NB4 (cell line): Measurements from ENCODE around the gene PAX8.

Source experiments
- DNase-seq: peaks from one replicate; pipeline ENCODE4 v3.0.0; 2010; ENCODE audit warnings: low read depth
- H3K4me3 ChIP-seq: one replicate; pipeline ENCODE4 v1.5.1; 2011; ENCODE audit warnings: mild to moderate bottlenecking, low read depth, low read length, moderate library complexity
- MYC ChIP-seq: IDR thresholded peaks from 2 replicates; pipeline ENCODE4 v1.6.1; 2011; ENCODE audit warnings: low read depth, low read length
- POLR2A ChIP-seq: IDR thresholded peaks from 2 replicates; pipeline ENCODE4 v1.6.1; 2011; ENCODE audit warnings: mild to moderate bottlenecking; ENCODE audit not compliant: insufficient read length; ENCODE audit errors: extremely low read depth
- TF ChIP-seq, protein P1 (sequence below): IDR thresholded peaks from 2 replicates; pipeline ENCODE4 v1.6.1; 2011; ENCODE audit warnings: low read depth, low read length
- TF ChIP-seq, protein P2 (sequence below): IDR thresholded peaks from one replicate; pipeline ENCODE4 v1.5.1; 2012; ENCODE audit warnings: low read depth, low read length

Gene PAX8

DNA sequence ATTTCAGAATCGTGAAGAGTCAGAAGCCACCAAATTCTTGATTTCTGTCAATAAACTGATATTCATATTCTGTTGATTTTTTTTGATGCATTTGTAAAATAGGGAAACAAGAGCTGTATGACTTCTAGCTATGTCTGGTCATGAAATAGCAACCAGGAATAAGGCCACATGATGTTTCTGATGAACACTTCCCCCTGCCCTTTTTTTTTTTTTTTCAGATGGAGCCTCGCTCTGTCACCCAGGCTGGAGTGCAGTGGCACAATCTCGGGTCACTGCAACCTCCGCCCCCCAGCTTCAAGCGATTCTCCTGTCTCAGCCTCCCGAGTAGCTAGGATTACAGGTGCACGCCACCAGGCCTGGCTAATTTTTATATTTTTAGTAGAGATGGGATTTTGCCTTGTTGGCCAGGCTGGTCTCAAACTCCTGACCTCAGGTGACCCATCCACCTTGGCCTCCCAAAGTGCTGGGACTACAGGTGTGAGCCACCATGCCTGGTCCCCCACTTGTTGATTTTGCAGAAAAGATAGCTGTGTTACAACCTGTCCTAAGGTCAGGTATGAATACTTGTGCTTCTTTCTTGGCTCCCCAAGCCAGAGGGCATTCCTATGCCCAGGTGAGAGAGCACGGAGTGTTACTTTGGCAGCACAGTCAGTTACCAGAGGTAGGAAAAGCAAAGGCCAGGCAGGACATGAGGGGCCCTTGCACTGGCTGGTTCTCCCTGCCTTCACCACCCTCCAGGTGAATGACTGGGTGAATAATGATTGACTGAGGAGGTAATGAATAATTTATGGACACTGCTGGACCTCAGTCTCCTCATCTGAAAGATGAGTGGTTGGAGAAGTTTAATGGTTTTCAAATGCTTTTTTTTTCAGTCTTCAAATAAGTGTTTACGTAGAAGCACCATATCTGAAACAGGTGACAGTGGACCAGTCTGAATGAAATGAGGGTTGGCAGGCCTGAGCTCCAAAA, 39.6 kb downstream of the PAX8 start:
- H3K4me3 ChIP-seq: no peak overlapping the region
- no peak for TF ChIP-seq POLR2A
- TF ChIP-seq, protein P1, sequence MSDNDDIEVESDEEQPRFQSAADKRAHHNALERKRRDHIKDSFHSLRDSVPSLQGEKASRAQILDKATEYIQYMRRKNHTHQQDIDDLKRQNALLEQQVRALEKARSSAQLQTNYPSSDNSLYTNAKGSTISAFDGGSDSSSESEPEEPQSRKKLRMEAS: no peak
- no peak for DNase-seq

DNA sequence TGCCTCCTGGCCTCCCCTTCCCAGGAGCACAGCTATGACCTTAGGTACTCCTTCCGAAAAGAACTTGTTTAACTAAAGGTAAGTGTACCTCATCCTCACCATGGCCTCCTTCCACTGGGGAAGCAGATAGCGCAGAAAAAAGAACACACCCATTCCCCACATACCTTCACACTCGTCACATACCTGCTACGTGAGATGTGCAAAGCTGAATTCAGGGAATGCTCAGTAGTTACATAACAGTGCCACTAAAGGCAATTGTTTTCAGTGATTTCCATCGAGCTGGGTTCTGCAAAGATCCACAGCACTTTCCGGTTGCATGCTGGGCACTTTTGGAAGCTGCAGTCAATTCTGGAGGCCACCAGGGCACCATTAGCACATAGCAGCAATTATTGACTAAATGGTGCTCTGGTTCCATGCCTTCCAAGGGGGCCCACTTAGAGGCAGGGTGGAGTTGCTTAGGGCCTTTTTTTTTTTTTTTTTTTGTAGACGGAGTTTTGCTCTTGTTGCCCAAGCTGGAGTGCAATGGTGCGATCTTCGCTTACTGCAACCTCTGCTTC, 41.0 kb downstream of the PAX8 start:
- H3K4me3 ChIP-seq: peak overlapping the region; percentile 74
- TF ChIP-seq POLR2A (no peak), MYC (no peak)
- TF ChIP-seq, protein P1: no peak
- TF ChIP-seq, protein P2, sequence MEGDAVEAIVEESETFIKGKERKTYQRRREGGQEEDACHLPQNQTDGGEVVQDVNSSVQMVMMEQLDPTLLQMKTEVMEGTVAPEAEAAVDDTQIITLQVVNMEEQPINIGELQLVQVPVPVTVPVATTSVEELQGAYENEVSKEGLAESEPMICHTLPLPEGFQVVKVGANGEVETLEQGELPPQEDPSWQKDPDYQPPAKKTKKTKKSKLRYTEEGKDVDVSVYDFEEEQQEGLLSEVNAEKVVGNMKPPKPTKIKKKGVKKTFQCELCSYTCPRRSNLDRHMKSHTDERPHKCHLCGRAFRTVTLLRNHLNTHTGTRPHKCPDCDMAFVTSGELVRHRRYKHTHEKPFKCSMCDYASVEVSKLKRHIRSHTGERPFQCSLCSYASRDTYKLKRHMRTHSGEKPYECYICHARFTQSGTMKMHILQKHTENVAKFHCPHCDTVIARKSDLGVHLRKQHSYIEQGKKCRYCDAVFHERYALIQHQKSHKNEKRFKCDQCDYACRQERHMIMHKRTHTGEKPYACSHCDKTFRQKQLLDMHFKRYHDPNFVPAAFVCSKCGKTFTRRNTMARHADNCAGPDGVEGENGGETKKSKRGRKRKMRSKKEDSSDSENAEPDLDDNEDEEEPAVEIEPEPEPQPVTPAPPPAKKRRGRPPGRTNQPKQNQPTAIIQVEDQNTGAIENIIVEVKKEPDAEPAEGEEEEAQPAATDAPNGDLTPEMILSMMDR: no peak

DNA sequence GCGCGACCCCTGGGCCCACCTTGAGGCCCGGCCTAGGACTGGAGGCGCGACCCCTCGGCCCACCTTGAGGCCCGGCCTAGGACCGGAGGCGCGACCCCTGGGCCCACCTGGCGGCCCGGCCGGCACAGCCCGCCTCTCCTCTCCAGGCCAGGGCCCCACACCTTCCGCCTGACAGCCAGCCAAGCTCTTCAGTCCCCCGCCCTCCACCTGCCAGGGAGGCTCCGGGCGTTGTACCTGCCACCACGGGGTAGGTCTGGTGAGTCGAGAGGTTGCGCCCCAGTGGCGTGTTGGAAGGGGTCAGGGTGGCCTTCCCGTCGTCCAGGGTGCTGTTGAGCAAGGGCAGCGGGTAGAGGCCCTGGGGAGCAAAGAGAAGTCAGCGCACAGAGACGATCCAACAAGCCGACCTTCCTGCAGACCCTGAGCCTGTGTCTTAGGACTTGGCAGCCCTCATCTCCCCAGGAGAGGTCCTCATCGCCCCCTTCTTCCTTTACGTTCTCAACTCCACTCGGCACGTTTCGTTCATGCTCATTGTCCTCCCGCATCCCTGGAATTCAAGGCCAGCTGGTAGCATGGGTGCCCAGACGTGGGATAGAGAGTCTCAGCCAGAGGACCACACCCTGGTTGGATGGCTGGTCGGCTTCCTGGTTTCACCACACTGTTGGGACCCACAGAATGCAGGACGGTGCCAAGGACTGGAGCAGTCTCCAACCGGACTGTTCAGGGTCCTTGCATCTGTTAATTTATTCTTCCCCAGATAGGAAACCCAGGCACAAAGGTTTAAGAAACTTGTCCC, 42.2 kb downstream of the PAX8 start:
- TF ChIP-seq, protein P2: no peak
- TF ChIP-seq POLR2A (no peak), MYC (no peak)
- TF ChIP-seq, protein P1: no peak

More for the DNA sequence above, 41.0 kb downstream of the PAX8 start:
- DNase-seq: no peak

DNA sequence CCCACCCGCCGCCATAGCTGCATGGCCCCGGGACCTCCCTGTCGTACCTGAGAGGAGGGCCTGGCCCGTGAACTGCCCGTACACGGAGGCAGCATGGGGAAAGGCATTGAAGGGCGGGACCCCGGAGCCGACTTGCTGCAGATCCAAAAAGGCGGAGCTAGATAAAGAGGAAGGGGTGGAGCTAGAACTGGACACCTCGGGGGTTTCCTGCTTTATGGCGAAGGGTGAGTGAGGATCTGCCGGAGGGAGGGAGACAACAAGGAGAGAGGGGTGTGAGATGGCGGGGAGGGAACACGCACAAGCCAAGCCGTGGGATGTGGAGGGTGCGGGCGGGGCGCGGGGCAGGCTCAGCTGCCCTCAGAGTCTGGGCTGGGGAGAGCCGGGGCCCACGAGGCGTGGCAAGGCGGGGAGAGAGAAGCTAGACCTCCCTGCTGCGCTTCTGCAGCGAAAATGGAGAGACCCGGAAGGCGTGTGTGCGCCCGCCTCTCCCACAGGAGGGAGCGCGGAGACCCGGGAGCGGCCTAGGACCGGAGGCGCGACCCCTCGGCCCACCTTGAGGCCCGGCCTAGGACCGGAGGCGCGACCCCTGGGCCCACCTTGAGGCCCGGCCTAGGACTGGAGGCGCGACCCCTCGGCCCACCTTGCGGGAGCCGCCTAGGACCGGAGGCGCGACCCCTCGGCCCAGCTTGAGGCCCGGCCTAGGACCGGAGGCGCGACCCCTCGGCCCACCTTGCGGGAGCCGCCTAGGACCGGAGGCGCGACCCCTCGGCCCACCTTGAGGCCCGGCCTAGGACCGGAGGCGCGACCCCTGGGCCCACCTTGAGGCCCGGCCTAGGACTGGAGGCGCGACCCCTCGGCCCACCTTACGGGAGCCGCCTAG, 43.1 kb downstream of the PAX8 start:
- TF ChIP-seq, protein P1: peak; percentile 47
- peak; percentile 91 for TF ChIP-seq POLR2A
- H3K4me3 ChIP-seq: peak overlapping the region; percentile 78
- DNase-seq: peak; percentile 96

More for the DNA sequence above, 42.2 kb downstream of the PAX8 start:
- H3K4me3 ChIP-seq: peak overlapping the region; percentile 74
- peak; percentile 55 for DNase-seq

DNA sequence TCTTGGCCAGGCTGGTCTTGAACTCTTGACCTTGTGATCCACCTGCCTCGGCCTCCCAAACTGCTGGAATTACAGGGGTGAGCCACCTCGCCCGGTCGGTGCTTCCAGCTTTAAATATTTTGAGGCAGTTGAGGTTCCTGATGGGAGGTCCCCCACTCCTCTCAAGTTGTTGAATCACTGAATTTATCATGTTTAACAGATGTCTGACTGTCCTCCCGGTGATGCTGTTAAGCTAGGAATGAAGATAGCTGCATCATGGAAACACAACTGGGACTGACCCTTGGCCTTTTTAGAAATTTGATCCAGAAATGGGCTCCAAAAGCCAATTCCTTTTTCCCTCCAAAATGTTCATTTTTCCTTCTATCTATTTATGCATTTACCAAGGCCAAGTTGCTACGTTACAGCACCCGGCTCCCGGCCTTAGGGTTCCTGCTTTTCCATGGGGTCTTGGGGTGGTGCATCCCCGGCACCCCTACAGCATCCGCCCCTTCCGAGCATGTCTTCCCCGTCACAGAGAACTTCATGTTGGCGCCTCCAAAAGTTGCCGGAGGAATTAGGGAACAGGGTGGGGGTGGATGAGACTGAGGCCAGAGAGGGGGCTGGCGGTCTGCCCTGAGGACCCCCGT, 43.9 kb downstream of the PAX8 start:
- peak overlapping the region; percentile 78 for H3K4me3 ChIP-seq
- TF ChIP-seq, protein P1: no peak
- DNase-seq: no peak

DNA sequence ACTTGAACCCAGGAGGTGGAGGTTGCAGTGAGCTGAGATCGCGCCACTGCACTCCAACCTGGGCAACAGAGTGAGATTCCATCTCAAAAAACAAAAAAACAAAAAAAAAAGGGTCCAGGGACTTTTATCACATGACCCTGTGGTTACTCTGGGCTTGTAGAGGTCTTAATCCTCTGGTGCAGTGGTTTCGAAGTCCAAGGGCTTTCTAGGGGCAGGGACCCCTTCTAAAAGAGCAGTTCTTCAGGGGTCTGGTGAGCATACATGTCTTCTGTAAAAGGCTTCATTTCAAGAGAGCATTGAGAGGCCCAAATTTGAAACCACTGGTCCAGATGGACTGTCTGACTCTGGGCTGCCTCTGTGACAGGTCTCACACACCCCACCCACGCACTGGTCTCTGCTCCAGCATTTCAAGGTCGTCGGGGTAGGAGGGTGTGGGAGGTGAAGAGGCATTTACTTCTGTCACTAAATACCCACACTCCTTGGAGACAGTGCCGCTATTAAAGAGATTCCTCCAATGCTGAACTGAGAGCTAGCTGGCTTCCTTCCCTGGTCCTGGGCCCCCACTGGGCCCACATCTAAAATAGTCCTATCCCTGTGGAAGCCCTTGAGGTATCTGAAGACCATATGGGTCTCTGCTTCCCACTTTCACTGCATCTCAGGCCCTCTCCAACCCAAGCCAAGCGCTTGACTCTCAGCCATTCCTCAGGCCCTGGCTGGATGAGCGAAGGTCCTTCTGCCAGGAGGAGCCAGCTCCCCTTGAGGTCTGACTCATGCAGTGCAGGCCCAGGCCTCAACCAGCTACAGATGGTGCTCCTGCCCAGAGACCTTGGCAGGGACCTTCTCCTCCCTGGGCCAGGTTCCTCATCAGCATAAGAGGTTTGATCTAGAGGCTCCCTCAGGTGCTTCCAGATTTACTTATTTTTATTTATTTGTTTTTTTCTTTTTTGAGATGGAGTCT, 44.8 kb downstream of the PAX8 start:
- DNase-seq: peak; percentile 78
- H3K4me3 ChIP-seq: no peak overlapping the region
- TF ChIP-seq MYC: no peak
- TF ChIP-seq, protein P2: peak; percentile 44
